Liver (tissue), 9 donors: ENCODE measurements around the gene PGGT1B. TPM values are rescaled to one million over a fixed set of nuclear protein-coding genes. Genes with fewer than 3 reads are reported as not detected.
A peak's percentile ranks its signal among the peaks of the same experiment; 100 is the strongest.

Experiments used
- DNase-seq: peaks from one replicate; pipeline ENCODE4 v3.0.0-alpha.2; 2017; ENCODE audit warnings: low spot score
- H3K27ac ChIP-seq, 2 donors: one replicate each; pipeline ENCODE4 v1.7.0; 2013; ENCODE audit warnings: inconsistent platforms in 2 of 2, low read length in 2 of 2, control low read depth in 1 of 2, low read depth in 1 of 2, mild to moderate bottlenecking in 1 of 2
- H3K27me3 ChIP-seq, 4 donors: one replicate each; pipeline versions ENCODE4 v1.6.1 to v1.7.0; 2013; ENCODE audit warnings: low read length in 3 of 4, inconsistent platforms in 1 of 4, mild to moderate bottlenecking in 1 of 4, moderate library complexity in 1 of 4; ENCODE audit not compliant: control insufficient read depth in 4 of 4, insufficient read depth in 4 of 4
- H3K36me3 ChIP-seq, 4 donors: one replicate each; pipeline versions ENCODE4 v1.6.1 to v1.7.0; 2013; ENCODE audit warnings: low read length in 3 of 4, mild to moderate bottlenecking in 3 of 4, low read depth in 1 of 4, moderate library complexity in 1 of 4; ENCODE audit not compliant: control insufficient read depth in 4 of 4, insufficient read depth in 3 of 4
- H3K4me1 ChIP-seq, 4 donors: one replicate each; pipeline versions ENCODE4 v1.6.1 to v1.7.0; 2013; ENCODE audit warnings: low read length in 3 of 4, mild to moderate bottlenecking in 3 of 4, moderate library complexity in 1 of 4; ENCODE audit not compliant: control insufficient read depth in 4 of 4, insufficient read depth in 4 of 4
- H3K4me3 ChIP-seq, 3 donors: one replicate each; pipeline versions ENCODE4 v1.6.1 to v1.7.0; 2013; ENCODE audit warnings: low read length in 3 of 3, control low read depth in 1 of 3, low read depth in 1 of 3, mild to moderate bottlenecking in 1 of 3
- H3K9ac ChIP-seq, 2 donors: one replicate each; pipeline ENCODE4 v1.7.0; 2013; ENCODE audit warnings: low read length in 2 of 2, mild to moderate bottlenecking in 2 of 2, moderate library complexity in 2 of 2, control low read depth in 1 of 2, low read depth in 1 of 2
- H3K9me3 ChIP-seq, 4 donors: one replicate each; pipeline versions ENCODE4 v1.6.1 to v1.7.0; 2013; ENCODE audit warnings: low read length in 3 of 4; ENCODE audit not compliant: control insufficient read depth in 4 of 4
- ATF3 ChIP-seq: IDR thresholded peaks from 2 replicates; pipeline ENCODE4 v1.6.1; 2016; ENCODE audit warnings: antibody characterized with exemption
- CTCF ChIP-seq: fragments of 150-350 bp; IDR thresholded peaks from 2 replicates; pipeline ENCODE4 v1.5.1; 2017; ENCODE audit warnings: improper control_type of control experiment, low read depth, low read length; ENCODE audit not compliant: missing input control
- EGR1 ChIP-seq, 2 donors: IDR thresholded peaks; 2 replicates each; pipeline ENCODE4 v1.6.1; 2016 to 2018; ENCODE audit warnings: antibody characterized with exemption in 2 of 2, low read depth in 2 of 2
- FOXA1 ChIP-seq: IDR thresholded peaks from 2 replicates; pipeline ENCODE4 v1.6.1; 2016; ENCODE audit warnings: antibody characterized with exemption
- FOXA2 ChIP-seq: IDR thresholded peaks from 2 replicates; pipeline ENCODE4 v1.6.1; 2016; ENCODE audit warnings: antibody characterized with exemption
- GABPA ChIP-seq, 2 donors: IDR thresholded peaks in 1 of 2; conservative IDR thresholded peaks in 1 of 2; 2 replicates each; pipeline ENCODE4 v1.6.1; 2016; ENCODE audit warnings: antibody characterized with exemption in 2 of 2, mild to moderate bottlenecking in 1 of 2, moderate library complexity in 1 of 2
- HNF4A ChIP-seq, 2 donors: conservative IDR thresholded peaks; 2 replicates each; pipeline ENCODE4 v1.6.1; 2016; ENCODE audit warnings: antibody characterized with exemption in 2 of 2, mild to moderate bottlenecking in 2 of 2
- HNF4G ChIP-seq: IDR thresholded peaks from 2 replicates; pipeline ENCODE4 v1.6.1; 2016; ENCODE audit warnings: antibody characterized with exemption
- JUND ChIP-seq, 2 donors: IDR thresholded peaks; 2 replicates each; pipeline ENCODE4 v1.6.1; 2016; ENCODE audit warnings: antibody characterized with exemption in 2 of 2
- MAX ChIP-seq: IDR thresholded peaks from 2 replicates; pipeline ENCODE4 v1.6.1; 2016; ENCODE audit warnings: antibody characterized with exemption
- NR2F2 ChIP-seq: IDR thresholded peaks from 2 replicates; pipeline ENCODE4 v1.6.1; 2016; ENCODE audit warnings: antibody characterized with exemption
- RAD21 ChIP-seq, 2 donors: IDR thresholded peaks; 2 replicates each; pipeline ENCODE4 v1.6.1; 2016; ENCODE audit warnings: antibody characterized with exemption in 2 of 2, mild to moderate bottlenecking in 2 of 2
- REST ChIP-seq: IDR thresholded peaks from 2 replicates; pipeline ENCODE4 v1.6.1; 2016; ENCODE audit warnings: antibody characterized with exemption, mild to moderate bottlenecking
- RXRA ChIP-seq, 2 donors: IDR thresholded peaks; 2 replicates each; pipeline ENCODE4 v1.6.1; 2017 to 2018; ENCODE audit warnings: antibody characterized with exemption in 2 of 2, mild to moderate bottlenecking in 1 of 2
- SP1 ChIP-seq: IDR thresholded peaks from 2 replicates; pipeline ENCODE4 v1.6.1; 2018; ENCODE audit warnings: antibody characterized with exemption, mild to moderate bottlenecking
- TAF1 ChIP-seq: conservative IDR thresholded peaks from 2 replicates; pipeline ENCODE4 v1.6.1; 2016; ENCODE audit warnings: antibody characterized with exemption, mild to moderate bottlenecking
- YY1 ChIP-seq: IDR thresholded peaks from 2 replicates; pipeline ENCODE4 v1.6.1; 2016; ENCODE audit warnings: antibody characterized with exemption, mild to moderate bottlenecking
- ZBTB33 ChIP-seq: IDR thresholded peaks from 2 replicates; pipeline ENCODE4 v1.6.1; 2016; ENCODE audit warnings: antibody characterized with exemption
- WGBS: extraction: QIAGEN DNeasy Blood & Tissue Kit; methylation state at CpG from one replicate; pipeline ENCODE4 v1.1.7; 2013; 5-methylcytosine and 5-hydroxymethylcytosine counted together
- polyA plus RNA-seq, 2 donors: library from polyadenylated mRNA; stranded (reverse) in 1 of 2; unstranded in 1 of 2; fragments of 200-250 nt in 1 of 2; fragments of >200 nt in 1 of 2; fragmentation: Nextera tagmentation in 1 of 2; extraction: Ambion mirVana in 1 of 2; gene quantifications; one replicate each; pipeline versions ENCODE4 v1.2.1 to v1.2.3, GENCODE V29; 2013 to 2015
- total RNA-seq, 2 donors: library from RNA; depleted of rRNA; stranded (reverse); fragments of >200 nt; gene quantifications; one replicate each; pipeline ENCODE4 v1.2.3, GENCODE V29; 2014
- donor health status: healthy.
- donor health status: healthy.
- donor health status: healthy.
- donor health status: healthy.
- donor health status: healthy.

Gene PGGT1B
- total and polyA plus RNA-seq, 4 donors = 4.9 to 15.7 (median 5.6) TPM

- Histone ChIP-seq H3K27me3 (no peaks in the 10 kb centered on the region), H3K9me3 (no peaks in the 10 kb centered on the region), H3K36me3 (no peaks in the 10 kb centered on the region), H3K27ac (peak overlapping the region in 1 of 2 donors; percentile 13), H3K4me3 (peak overlapping the region; percentile 72 to 83 (median 82)), H3K4me1 (peaks cover 6 to 21% (median 14%) of the 10 kb centered on the region in 4 donors), H3K9ac (peak overlapping the region in 1 of 2 donors; percentile 12)
- no peak for DNase-seq
- 3% methylated on average over 41 of the region's 41 CpGs for WGBS
- TF ChIP-seq YY1 = no peak
- TF ChIP-seq SP1 = no peak
- TF ChIP-seq REST = no peak
- no peak for TF ChIP-seq ZBTB33
- TF ChIP-seq HNF4A (conservative IDR thresholded peaks at IDR 0.05) = no peak
- TF ChIP-seq TAF1 = no peak
- no peak for TF ChIP-seq FOXA2
- no peak for TF ChIP-seq GABPA (IDR thresholded peaks at IDR 0.05 in 1 of 2, conservative IDR thresholded peaks at IDR 0.05 in 1 of 2)
- TF ChIP-seq RAD21 (IDR thresholded peaks at IDR 0.05) = no peak
- TF ChIP-seq MAX = no peak
- no peak for TF ChIP-seq CTCF
- TF ChIP-seq HNF4G = no peak
- no peak for TF ChIP-seq EGR1 (IDR thresholded peaks at IDR 0.05; ENCODE audit: low read depth in 2 of 2)
- no peak for TF ChIP-seq JUND (IDR thresholded peaks at IDR 0.05)
- no peak for TF ChIP-seq NR2F2
- TF ChIP-seq RXRA (IDR thresholded peaks at IDR 0.05) = no peak
- no peak for TF ChIP-seq ATF3
- TF ChIP-seq FOXA1 = no peak
Measured at GRCh38 chr5:115168829-115169486, 93.7 kb downstream of the PGGT1B start.
